OCI-LY3 (cell line): Measurements from ENCODE around the gene MMP27.

ENCODE experiments used
- EZH2phosphoT487 ChIP-seq: fragments of 200-600 bp; shearing (Covaris generic); IDR thresholded peaks from 2 replicates; pipeline ENCODE4 v1.6.1; 2018; ENCODE audit warnings: antibody characterized with exemption, mixed run types, low read depth
- TF ChIP-seq, protein P1 (sequence below): fragments of 200-600, 300-600 bp; sonication (generic); IDR thresholded peaks from 2 replicates; pipeline ENCODE4 v1.5.1; 2014; ENCODE audit warnings: antibody characterized with exemption, low read length, low read depth

GRCh38 chr11:102704841-102705240, 728 bp downstream of the MMP27 start:
- TF ChIP-seq, protein P1, sequence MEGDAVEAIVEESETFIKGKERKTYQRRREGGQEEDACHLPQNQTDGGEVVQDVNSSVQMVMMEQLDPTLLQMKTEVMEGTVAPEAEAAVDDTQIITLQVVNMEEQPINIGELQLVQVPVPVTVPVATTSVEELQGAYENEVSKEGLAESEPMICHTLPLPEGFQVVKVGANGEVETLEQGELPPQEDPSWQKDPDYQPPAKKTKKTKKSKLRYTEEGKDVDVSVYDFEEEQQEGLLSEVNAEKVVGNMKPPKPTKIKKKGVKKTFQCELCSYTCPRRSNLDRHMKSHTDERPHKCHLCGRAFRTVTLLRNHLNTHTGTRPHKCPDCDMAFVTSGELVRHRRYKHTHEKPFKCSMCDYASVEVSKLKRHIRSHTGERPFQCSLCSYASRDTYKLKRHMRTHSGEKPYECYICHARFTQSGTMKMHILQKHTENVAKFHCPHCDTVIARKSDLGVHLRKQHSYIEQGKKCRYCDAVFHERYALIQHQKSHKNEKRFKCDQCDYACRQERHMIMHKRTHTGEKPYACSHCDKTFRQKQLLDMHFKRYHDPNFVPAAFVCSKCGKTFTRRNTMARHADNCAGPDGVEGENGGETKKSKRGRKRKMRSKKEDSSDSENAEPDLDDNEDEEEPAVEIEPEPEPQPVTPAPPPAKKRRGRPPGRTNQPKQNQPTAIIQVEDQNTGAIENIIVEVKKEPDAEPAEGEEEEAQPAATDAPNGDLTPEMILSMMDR: no peak
- no peak for TF ChIP-seq EZH2phosphoT487
